Stimulated activated CD4-positive, alpha-beta T cell treated with anti-CD3 and anti-CD28 coated beads, TNF-alpha, amount 100 ng/mL, for 48 hours (primary cell): ENCODE data around the gene EAF1.
"Not testable (repeated sequence)": the region's sequence is repeated elsewhere in the genome, so short reads cannot be mapped to it uniquely, and the experiment has no call there.

Source experiments
- DNase-seq, 3 donors: peaks; one replicate each; pipeline ENCODE4 v3.0.0-alpha.2; 2020; ENCODE audit warnings: low read depth in 3 of 3

Gene EAF1

DNA sequence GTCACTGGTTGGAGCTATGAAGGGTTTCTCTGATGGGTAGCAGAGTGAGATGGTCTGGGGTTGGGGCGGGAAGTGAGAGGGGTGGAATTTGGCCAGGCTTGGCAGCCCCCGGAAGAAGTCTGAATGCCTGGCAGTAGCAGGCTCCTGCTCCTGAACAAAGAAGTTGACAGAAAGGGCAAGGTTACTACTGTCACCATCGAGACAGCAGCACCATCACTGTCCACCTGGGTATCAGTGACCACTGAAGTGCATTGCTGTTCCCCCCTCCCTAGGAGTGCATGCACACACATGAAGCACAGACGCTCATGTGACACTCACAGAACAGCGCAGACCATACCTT lies 51.2 kb downstream of the EAF1 start:
- no peak for DNase-seq

DNA sequence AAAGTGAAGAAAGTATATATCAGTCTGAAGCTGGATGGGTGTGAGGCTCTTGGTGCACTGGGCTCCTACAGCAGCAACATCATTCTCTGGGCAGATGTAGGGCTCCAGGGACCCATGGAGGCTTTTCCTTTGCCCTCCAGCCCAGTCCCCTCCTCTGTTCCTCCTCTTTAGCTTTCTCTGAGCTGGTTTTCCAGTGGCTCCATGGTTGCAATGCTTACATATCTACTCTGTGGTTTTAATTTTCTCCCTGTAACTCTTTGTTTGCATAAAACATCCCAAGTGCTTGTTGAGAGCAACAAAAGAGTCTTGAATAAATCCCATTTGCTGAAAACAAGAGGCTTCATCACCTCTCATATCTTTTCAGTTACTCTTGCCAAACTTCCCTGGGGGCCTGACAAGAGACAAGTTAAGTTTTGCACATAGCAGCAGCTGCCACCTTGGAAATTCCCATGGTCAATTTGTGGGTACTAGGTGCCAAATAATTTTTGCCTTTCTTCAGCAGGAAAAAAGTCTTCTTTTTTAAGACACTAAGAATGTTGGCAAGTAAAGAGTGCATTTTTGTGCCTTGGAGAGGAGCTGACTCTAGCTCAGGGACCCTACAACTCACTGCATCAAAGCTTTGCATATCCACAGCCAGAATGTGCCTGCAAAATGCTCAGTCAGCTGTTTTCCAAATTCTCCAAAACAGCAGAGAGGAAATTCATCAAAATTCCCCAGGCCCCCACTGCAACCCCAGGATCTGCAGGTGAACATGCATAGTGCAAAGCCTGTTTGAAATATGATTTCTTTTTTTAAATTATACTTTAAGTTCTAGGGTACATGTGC lies 52.2 kb downstream of the EAF1 start:
- DNase-seq, result no peak

DNA sequence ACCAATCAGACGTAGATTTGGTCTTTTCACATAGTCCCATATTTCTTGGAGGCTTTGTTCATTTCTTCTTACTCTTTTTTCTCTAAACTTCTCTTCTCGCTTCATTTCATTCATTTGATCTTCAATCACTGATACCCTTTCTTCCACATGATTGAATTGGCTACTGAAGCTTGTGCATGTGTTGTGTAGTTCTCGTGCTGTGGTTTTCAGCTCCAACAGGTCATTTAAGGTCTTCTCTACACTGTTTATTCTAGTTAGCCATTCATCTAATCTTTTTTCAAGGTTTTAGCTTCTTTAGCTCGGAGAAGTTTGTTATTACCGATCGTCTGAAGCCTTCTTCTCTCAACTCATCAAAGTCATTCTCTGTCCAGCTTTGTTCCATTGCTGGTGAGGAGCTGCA lies 57.2 kb downstream of the EAF1 start:
- DNase-seq, result not testable (repeated sequence)

DNA sequence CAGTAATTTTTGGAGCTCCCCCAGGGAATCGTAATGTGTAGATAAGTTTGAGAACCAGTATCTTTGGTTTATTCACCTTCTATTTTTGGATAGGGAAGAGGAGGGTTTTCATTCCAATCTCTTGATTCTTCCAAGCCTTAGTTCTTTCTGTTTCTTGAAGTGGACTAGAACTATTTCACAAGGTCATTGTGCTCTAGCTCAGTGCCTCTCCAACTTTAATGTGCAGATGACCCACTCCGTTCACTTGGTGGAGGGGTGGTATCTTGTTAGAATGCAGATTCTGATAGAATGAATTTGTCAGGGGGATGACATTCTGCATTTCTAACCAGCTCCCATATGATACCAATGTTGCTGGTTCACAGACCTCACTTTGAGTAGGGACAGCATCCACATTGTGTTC lies 58.6 kb downstream of the EAF1 start:
- no peak for DNase-seq

DNA sequence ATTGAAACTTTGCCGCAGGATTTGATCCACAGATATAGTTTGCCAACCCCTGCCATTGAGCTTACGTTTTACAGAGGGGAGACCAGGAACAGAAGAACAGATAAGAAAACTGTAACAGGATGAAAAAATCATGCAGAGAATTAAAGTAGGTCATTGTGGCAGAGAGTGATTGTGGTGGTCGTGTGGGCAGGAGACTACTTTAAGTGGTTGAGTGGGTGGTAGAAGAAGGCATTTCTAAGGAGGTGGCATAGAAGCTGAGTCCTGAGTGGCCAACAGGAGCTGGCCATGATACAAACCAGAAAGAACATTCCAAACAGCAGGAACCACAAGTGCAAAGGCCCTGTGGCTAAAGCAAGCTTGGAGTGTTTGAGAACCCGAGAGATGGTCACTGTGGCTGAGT lies 59.6 kb downstream of the EAF1 start:
- DNase-seq, result no peak

DNA sequence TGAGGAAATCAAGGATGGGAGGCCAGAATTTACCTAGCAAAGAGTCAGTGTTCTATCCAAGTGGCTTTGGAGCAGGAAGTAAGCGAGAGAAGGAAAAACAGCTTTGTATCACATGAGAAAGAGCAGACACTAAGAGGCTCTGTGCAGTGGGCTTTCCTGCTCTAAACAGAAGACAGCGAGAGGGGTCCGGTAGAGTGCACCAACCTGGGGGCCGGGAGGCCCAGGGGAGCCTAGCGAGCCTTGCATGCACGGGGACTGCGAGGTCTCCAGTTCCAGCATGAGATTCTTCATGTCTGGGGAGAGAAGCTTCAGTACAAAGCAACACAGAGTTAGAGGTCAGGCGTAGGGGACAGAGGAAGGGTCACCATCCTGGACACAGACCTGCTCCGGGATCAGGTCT lies 60.6 kb downstream of the EAF1 start:
- no peak for DNase-seq

DNA sequence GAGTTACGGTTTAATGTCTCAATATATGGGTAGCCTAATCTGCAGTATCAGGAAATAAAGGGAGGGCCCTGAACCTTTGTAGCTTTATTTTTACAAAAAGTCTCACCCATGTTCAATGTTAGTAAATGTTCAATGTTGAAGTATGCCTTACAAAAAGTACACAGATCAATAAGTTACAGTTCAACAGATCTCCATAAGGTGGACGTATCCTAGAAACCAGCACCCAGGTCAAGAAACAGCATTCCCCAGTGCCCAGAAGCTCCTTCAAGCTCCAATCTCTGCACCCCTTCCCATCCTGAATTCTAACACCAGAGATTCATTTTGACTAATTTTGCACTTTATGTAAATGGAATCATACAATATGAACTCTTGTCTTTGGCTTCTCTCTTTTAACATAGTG lies 62.8 kb downstream of the EAF1 start:
- no peak for DNase-seq

DNA sequence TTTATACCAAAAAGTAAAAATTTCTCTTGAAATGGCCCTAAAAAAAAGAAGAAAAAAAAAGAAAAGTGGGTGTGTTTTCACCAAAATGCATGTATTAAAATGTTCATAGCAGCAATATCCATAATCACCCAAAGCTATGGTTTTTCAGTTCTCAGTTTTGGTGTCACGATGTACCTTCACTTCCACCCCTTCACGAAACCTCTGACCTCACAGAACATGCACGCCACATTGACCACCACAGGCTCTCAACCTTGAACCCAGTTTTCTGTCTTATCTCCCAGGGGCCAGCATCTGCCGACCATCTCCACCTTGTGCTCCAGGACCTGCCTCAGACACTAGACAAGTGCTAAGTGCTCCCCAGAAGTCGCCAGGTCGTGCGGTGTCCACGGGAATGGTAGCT lies 63.7 kb downstream of the EAF1 start:
- no peak for DNase-seq
